Measurements from ENCODE around the gene ZNF25. TPM values are rescaled to one million over a fixed set of nuclear protein-coding genes. Genes with fewer than 3 reads are reported as not detected.
A peak's percentile ranks its signal among the peaks of the same experiment; 100 is the strongest.
"Not testable (repeated sequence)": the region's sequence is repeated elsewhere in the genome, so short reads cannot be mapped to it uniquely, and the experiment has no call there.

Gene ZNF25
- 1 to 10 TPM; 5.7 to 9.5 TPM for total RNA-seq

DNA sequence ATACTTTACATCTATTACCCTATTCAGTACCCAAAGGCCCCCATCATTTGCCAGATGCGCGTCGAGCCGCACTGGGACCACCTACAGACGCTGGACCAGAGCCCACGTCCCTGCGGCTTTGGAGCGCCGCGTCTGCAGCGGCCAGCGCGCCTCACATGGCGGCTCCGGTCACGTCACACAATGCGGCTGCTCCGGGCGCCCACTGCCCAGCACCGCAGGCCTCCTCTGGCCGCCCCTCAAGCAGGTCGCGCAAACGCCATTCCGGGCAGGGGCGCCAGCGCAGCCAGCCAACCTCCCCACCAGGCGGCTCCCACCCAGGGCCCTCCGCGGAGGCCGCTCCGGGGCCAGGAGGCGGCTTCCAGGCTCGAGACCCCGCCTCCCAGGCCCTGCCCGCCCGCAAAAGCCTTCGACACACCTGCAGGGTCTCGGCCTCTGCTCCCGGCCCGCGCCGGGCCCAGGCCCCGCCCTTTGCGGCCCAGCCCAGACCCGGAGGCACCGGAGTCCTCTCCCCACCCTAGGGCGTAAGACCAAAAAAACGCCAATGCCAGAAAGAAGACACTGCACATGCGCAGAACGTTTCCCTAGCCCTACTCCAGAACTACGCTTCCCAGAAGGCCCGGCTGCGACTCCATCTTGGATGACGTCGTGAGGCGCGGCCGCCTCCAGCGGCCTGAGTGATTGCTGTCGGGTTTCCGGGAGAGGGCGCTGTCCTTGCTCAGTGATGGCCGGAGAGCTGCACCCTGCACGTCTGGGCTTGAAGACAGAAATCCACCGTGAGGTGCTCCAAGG, at the start of gene ZNF25:
ZNF25 (minus strand) TSS at position 557 of the 789 bp plus-strand sequence. CDS start 4,925 bp downstream, outside the sequence.
- Mint-ChIP-seq H3K4me1 (peaks cover 8% of the 10 kb centered on the region), H3K27ac (peak within 1 kb of the TSS; percentile 97), H3K9me3 (no peaks in the 10 kb centered on the region), H3K27me3 (no peaks in the 10 kb centered on the region), H3K36me3 (ENCODE audit: low read depth) (peaks cover 5% of the 10 kb centered on the region), H3K4me3 (peak within 1 kb of the TSS; percentile 92)
- ATAC-seq (replicated peaks), result peak; percentile 92

GRCh38 chr10:38025283-38025682, 48.8 kb upstream of the ZNF25 start:
- H3K27ac Mint-ChIP-seq, result peak overlapping the region; percentile 62
- no peaks in the 10 kb centered on the region for H3K27me3 Mint-ChIP-seq
- peak; percentile 51 for ATAC-seq (replicated peaks)
- H3K4me3 Mint-ChIP-seq, result no peak overlapping the region
- H3K36me3 Mint-ChIP-seq (ENCODE audit: low read depth), result peaks cover 100% of the 10 kb centered on the region
- H3K4me1 Mint-ChIP-seq, result peaks cover 15% of the 10 kb centered on the region
- H3K9me3 Mint-ChIP-seq, result peaks cover 3% of the 10 kb centered on the region

DNA sequence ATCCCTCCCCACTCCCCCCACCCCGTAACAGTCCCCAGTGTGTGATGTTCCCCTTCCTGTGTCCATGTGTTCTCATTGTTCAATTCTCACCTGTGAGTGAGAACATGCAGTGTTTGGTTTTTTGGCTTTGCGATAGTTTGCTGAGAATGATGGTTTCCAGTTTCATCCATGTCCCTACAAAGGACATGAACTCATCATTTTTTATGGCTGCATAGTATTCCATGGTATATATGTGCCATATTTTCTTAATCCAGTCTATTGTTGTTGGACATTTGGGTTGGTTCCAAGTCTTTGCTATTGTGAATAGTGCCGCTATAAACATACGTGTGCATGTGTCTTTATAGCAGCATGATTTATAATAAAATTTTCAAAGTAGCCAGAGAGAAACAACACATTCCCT, 42.7 kb upstream of the ZNF25 start:
- not testable (repeated sequence) for H3K4me3 Mint-ChIP-seq; H3K27me3 Mint-ChIP-seq; ATAC-seq (replicated peaks); H3K9me3 Mint-ChIP-seq
- Mint-ChIP-seq H3K4me1 (peaks cover 15% of the 10 kb centered on the region), H3K27ac (peak overlapping the region; percentile 50), H3K36me3 (ENCODE audit: low read depth) (peaks cover 100% of the 10 kb centered on the region)

DNA sequence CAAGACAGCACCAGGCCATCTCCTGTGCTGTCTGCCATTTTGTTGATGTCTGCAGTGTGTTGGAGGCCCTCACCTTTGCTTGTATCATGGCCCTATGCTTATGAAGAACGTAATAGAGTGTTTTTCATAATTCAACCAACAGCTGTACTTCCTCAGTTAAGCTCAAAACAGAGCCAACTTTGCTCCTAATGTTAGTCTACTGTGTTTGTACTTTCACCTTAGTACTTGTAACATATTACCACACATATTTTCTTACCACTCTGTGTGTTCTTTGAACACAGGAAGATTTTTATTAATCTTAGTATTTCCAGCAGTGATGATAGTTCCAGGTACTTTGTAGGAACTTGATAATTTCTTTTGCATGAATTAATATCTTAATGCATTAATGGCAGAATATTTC, 39.9 kb upstream of the ZNF25 start:
- H3K27me3 Mint-ChIP-seq, result no peaks in the 10 kb centered on the region
- H3K4me3 Mint-ChIP-seq, result no peak overlapping the region
- no peaks in the 10 kb centered on the region for H3K9me3 Mint-ChIP-seq
- no peak for ATAC-seq (replicated peaks)
- peaks cover 98% of the 10 kb centered on the region for H3K36me3 Mint-ChIP-seq (ENCODE audit: low read depth)
- H3K4me1 Mint-ChIP-seq, result peaks cover 19% of the 10 kb centered on the region
- H3K27ac Mint-ChIP-seq, result no peak overlapping the region

DNA sequence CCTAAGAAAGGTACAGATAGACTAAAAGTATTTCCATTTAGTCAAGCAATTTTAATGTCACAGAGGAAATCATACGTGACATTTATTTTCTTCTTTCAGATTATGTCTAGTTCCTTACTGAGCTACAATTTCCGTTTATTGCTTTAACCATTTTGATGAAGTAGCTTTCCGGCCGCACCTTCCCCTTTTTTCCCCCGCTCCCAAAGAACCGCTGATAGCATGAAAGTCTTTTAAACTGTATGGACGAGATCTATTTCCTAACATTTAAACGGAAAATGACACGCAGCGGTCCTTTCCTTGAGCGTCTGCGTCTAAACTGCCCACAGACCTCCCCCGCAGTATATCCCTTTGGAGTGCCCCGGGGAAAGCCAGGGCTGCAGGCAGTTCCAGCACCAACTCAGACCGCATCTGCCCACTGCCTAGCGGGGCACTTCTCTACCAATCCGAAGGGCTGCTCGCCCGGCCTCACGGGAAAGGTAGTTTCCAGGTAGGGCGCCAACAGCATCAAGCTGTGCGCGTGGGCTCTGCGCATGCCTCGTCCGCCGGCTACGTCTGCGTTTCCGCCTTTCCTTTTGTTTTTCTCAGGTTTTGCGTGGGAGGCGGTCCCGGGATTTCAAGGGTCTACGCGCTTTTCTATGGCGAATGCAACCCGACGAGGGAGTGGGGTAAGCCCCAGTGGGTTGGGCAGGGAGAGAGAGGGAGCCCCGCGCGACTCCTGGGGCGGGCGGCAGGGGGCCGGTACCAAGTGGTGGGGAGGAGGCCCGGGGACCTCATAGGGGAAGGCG, 33.9 kb upstream of the ZNF25 start, which contains the start of gene ZNF33A:
ZNF33A (plus strand) TSS at position 557 of the 785 bp plus-strand sequence. CDS start 1,667 bp downstream, outside the sequence.
- Mint-ChIP-seq H3K4me1 (peaks cover 9% of the 10 kb centered on the region), H3K27ac (peak within 1 kb of the TSS; percentile 99), H3K36me3 (ENCODE audit: low read depth) (peaks cover 50% of the 10 kb centered on the region), H3K27me3 (no peaks in the 10 kb centered on the region), H3K9me3 (no peaks in the 10 kb centered on the region), H3K4me3 (peak within 1 kb of the TSS; percentile 94)
- ATAC-seq (replicated peaks), result peak; percentile 87

- Mint-ChIP-seq H3K4me1 (peaks cover 5% of the 10 kb centered on the region), H3K27ac (no peak overlapping the region), H3K4me3 (no peak overlapping the region), H3K9me3 (no peaks in the 10 kb centered on the region), H3K27me3 (no peaks in the 10 kb centered on the region), H3K36me3 (ENCODE audit: low read depth) (peaks cover 28% of the 10 kb centered on the region)
- ATAC-seq (replicated peaks), result no peak
Observed at GRCh38 chr10:38007991-38008390, 31.5 kb upstream of the ZNF25 start.

DNA sequence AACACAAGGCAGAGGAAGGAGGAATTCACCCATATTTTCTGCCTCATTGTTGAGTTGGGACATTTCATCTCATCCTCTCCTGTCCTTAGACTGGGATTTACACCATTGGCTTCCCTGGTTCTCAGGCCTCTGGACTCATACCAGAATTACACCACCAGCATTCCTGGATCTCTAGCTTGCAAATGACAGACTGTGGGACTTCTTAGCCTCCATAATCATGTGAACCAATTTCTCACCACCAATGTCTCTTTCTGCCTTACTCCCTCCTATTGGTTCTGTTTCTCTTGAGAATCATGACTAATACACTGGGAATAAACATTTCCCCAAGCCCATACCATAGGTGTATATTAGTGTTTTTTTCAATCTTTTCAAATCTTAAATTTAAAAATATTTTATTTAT, 31.1 kb upstream of the ZNF25 start:
- Mint-ChIP-seq H3K36me3 (ENCODE audit: low read depth) (peaks cover 24% of the 10 kb centered on the region), H3K9me3 (no peaks in the 10 kb centered on the region), H3K27ac (no peak overlapping the region), H3K27me3 (no peaks in the 10 kb centered on the region), H3K4me3 (no peak overlapping the region), H3K4me1 (peaks cover 1% of the 10 kb centered on the region)
- ATAC-seq (replicated peaks), result no peak

GRCh38 chr10:38003588-38003987, 27.1 kb upstream of the ZNF25 start:
- Mint-ChIP-seq H3K36me3 (ENCODE audit: low read depth) (no peaks in the 10 kb centered on the region), H3K9me3 (no peaks in the 10 kb centered on the region), H3K27ac (no peak overlapping the region), H3K4me1 (no peaks in the 10 kb centered on the region), H3K27me3 (no peaks in the 10 kb centered on the region), H3K4me3 (no peak overlapping the region)
- ATAC-seq (replicated peaks), result no peak

DNA sequence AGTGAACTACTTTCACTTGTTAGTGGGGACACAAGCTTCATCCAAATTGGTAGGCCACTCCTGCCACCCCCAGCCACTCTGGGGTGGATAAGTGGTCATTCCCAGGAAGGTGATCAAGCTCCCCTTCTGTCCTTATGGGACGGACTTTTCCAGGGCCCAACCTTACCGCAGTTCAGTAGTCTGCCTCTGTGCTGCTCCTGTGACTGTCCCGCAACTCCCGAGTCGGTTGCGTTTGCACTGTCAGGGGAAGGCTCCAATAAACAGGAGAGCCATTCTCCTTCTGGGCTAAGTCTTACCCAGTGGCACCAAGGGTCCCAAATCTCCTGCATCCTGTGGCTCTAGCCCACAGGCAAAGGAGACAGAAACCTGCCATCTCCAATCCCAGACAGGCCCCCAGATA, 26.6 kb upstream of the ZNF25 start:
- Mint-ChIP-seq H3K36me3 (ENCODE audit: low read depth) (no peaks in the 10 kb centered on the region), H3K4me1 (no peaks in the 10 kb centered on the region), H3K27ac (no peak overlapping the region), H3K4me3 (no peak overlapping the region), H3K27me3 (no peaks in the 10 kb centered on the region), H3K9me3 (no peaks in the 10 kb centered on the region)
- no peak for ATAC-seq (replicated peaks)

- H3K27ac Mint-ChIP-seq; H3K4me3 Mint-ChIP-seq; H3K27me3 Mint-ChIP-seq; ATAC-seq (replicated peaks); H3K36me3 Mint-ChIP-seq (ENCODE audit: low read depth); H3K4me1 Mint-ChIP-seq; H3K9me3 Mint-ChIP-seq: not testable (repeated sequence)
Observed at GRCh38 chr10:38000474-38000873, 24.0 kb upstream of the ZNF25 start.

GRCh38 chr10:37998920-37999319, 22.5 kb upstream of the ZNF25 start:
- H3K36me3 Mint-ChIP-seq (ENCODE audit: low read depth); H3K9me3 Mint-ChIP-seq; H3K27ac Mint-ChIP-seq; H3K27me3 Mint-ChIP-seq; H3K4me3 Mint-ChIP-seq; ATAC-seq (replicated peaks); H3K4me1 Mint-ChIP-seq: not testable (repeated sequence)

DNA sequence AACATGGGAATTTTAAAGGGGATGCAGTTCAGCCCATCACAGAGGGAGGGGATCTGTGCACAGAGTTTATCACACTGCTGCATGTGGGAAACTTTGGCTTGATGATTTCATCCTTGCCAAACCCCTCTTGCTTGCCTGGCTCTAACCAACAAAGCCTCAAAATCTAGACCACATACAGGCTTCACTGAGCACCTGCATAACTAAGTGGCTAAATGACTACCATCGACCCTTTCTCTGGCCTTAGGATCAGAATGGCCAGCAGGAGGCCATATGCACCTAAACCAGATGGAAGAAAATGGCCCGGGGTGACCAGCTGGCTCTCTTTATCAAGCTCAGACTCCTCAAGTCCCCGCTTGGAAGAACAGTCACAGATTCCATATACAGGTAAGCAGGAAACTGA, 15.6 kb upstream of the ZNF25 start:
- H3K4me3 Mint-ChIP-seq, result no peak overlapping the region
- H3K36me3 Mint-ChIP-seq (ENCODE audit: low read depth), result no peaks in the 10 kb centered on the region
- H3K4me1 Mint-ChIP-seq, result no peaks in the 10 kb centered on the region
- H3K27me3 Mint-ChIP-seq, result peaks cover 4% of the 10 kb centered on the region
- no peak overlapping the region for H3K27ac Mint-ChIP-seq
- peak; percentile 24 for ATAC-seq (replicated peaks)
- no peaks in the 10 kb centered on the region for H3K9me3 Mint-ChIP-seq

- Mint-ChIP-seq H3K36me3 (ENCODE audit: low read depth) (no peaks in the 10 kb centered on the region), H3K27ac (no peak overlapping the region), H3K4me3 (no peak overlapping the region), H3K4me1 (no peaks in the 10 kb centered on the region), H3K9me3 (no peaks in the 10 kb centered on the region), H3K27me3 (peaks cover 4% of the 10 kb centered on the region)
- no peak for ATAC-seq (replicated peaks)
Observed at GRCh38 chr10:37991655-37992054, 15.2 kb upstream of the ZNF25 start.

DNA sequence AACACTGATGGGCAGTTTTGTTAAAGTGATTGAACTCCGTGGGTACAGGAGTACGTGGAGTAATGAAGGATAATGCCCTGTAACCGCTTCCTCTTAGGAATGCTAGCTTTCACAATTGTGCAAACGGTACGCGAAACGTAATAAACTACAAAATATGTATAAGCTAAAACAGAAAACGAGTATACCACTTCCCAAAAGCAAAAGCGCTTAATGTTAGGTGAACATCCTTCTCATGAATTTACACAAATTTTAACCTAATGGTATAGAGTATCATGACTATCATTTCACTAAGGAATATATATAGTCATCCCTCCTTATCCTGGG, 395 bp upstream of the ZNF25 start:
- peaks cover 8% of the 10 kb centered on the region for H3K4me1 Mint-ChIP-seq
- H3K27ac Mint-ChIP-seq, result peak overlapping the region; percentile 97
- H3K27me3 Mint-ChIP-seq, result no peaks in the 10 kb centered on the region
- no peaks in the 10 kb centered on the region for H3K36me3 Mint-ChIP-seq (ENCODE audit: low read depth)
- peak overlapping the region; percentile 92 for H3K4me3 Mint-ChIP-seq
- ATAC-seq (replicated peaks), result no peak
- no peaks in the 10 kb centered on the region for H3K9me3 Mint-ChIP-seq

GRCh38 chr10:37975401-37975991, 951 bp downstream of the ZNF25 start:
- Mint-ChIP-seq H3K27ac (peak overlapping the region; percentile 97), H3K27me3 (no peaks in the 10 kb centered on the region), H3K9me3 (no peaks in the 10 kb centered on the region), H3K4me3 (peak overlapping the region; percentile 92), H3K4me1 (peaks cover 8% of the 10 kb centered on the region), H3K36me3 (ENCODE audit: low read depth) (peaks cover 13% of the 10 kb centered on the region)
- no peak for ATAC-seq (replicated peaks)
